NCI-H1105 (cell line): ENCODE results near the gene GPX6.
"Not testable (repeated sequence)": the region's sequence is repeated elsewhere in the genome, so short reads cannot be mapped to it uniquely, and the experiment has no call there.

ENCODE experiments used
- DNase-seq: peaks from one replicate; lab custom pipeline; 2025; lab: John Stamatoyannopoulos, UW

GPX6 gene

GRCh38 chr6:28525496-28526039, 10.0 kb upstream of the GPX6 start, which contains the start of gene GPX5:
GPX5 (plus strand) TSS chr6:28525881; CDS start chr6:28526014, 133 bp downstream.
- DNase-seq, result no peak

GRCh38 chr6:28523241-28523622, 7.6 kb upstream of the GPX6 start:
- DNase-seq, result no peak

GRCh38 chr6:28522594-28523240, 7.1 kb upstream of the GPX6 start:
- no peak for DNase-seq

- no peak for DNase-seq
These were observed 2.4 kb upstream of the GPX6 start for GRCh38 chr6:28517964-28518363.

GRCh38 chr6:28512387-28512786, 3.2 kb downstream of the GPX6 start:
- DNase-seq, result not testable (repeated sequence)

- no peak for DNase-seq
These were observed 3.8 kb downstream of the GPX6 start for GRCh38 chr6:28511628-28512300.

GRCh38 chr6:28506807-28507475, 8.7 kb downstream of the GPX6 start:
- DNase-seq, result no peak

- DNase-seq, result no peak
These were observed 9.9 kb downstream of the GPX6 start for GRCh38 chr6:28505733-28506132.

- DNase-seq, result not testable (repeated sequence)
These were observed 12.8 kb downstream of the GPX6 start for GRCh38 chr6:28502709-28503305.

- DNase-seq, result not testable (repeated sequence)
These were observed 13.5 kb downstream of the GPX6 start for GRCh38 chr6:28502136-28502535.

GRCh38 chr6:28501259-28501658, 14.3 kb downstream of the GPX6 start:
- DNase-seq, result no peak

- no peak for DNase-seq
These were observed 17.7 kb downstream of the GPX6 start for GRCh38 chr6:28497893-28498292.

GRCh38 chr6:28497306-28497705, 18.3 kb downstream of the GPX6 start:
- no peak for DNase-seq

- DNase-seq, result no peak
These were observed 19.4 kb downstream of the GPX6 start for GRCh38 chr6:28496099-28496779.

- no peak for DNase-seq
These were observed 23.6 kb downstream of the GPX6 start for GRCh38 chr6:28491984-28492317.

- no peak for DNase-seq
These were observed 25.2 kb downstream of the GPX6 start for GRCh38 chr6:28490205-28490890.

GRCh38 chr6:28489366-28490204, 26.0 kb downstream of the GPX6 start:
- no peak for DNase-seq

GRCh38 chr6:28488916-28489365, 26.7 kb downstream of the GPX6 start:
- no peak for DNase-seq

GRCh38 chr6:28486988-28487742, 28.4 kb downstream of the GPX6 start:
- no peak for DNase-seq

GRCh38 chr6:28486533-28486932, 29.1 kb downstream of the GPX6 start:
- DNase-seq, result no peak
